Glutamatergic neuron (in vitro differentiated cells): ENCODE data around the gene SIDT1. TPM values are rescaled to one million over a fixed set of nuclear protein-coding genes. Genes with fewer than 3 reads are reported as not detected.

Experiments used
- DNase-seq: peaks from one replicate; pipeline ENCODE4 v3.0.0; 2022
- H3K27ac Mint-ChIP-seq: one replicate; pipeline ENCODE4 v1.8.0; 2020; ENCODE audit warnings: mild to moderate bottlenecking, mixed read lengths, inconsistent platforms; ENCODE audit not compliant: unreplicated experiment
- H3K27me3 Mint-ChIP-seq: one replicate; pipeline ENCODE4 v1.8.0; 2020; ENCODE audit warnings: mild to moderate bottlenecking, moderate library complexity, mixed read lengths, inconsistent platforms; ENCODE audit not compliant: unreplicated experiment
- H3K36me3 Mint-ChIP-seq: one replicate; pipeline ENCODE4 v1.8.0; 2020; ENCODE audit warnings: mild to moderate bottlenecking, mixed read lengths, inconsistent platforms; ENCODE audit not compliant: unreplicated experiment
- H3K4me1 Mint-ChIP-seq: one replicate; pipeline ENCODE4 v1.8.0; 2020; ENCODE audit warnings: mild to moderate bottlenecking, low read depth, mixed read lengths, inconsistent platforms; ENCODE audit not compliant: unreplicated experiment
- H3K4me3 Mint-ChIP-seq: one replicate; pipeline ENCODE4 v1.8.0; 2020; ENCODE audit warnings: mild to moderate bottlenecking, mixed read lengths, inconsistent platforms; ENCODE audit not compliant: unreplicated experiment
- H3K9me3 Mint-ChIP-seq: one replicate; pipeline ENCODE4 v1.8.0; 2020; ENCODE audit warnings: mild to moderate bottlenecking, moderate library complexity, mixed read lengths, inconsistent platforms; ENCODE audit not compliant: unreplicated experiment
- total RNA-seq: library from RNA; stranded (reverse); fragmentation: NEBNext Ultra II Directional; extraction: Animal tissue kit (Norgen Biotek cat#: 25700); gene quantifications from one replicate; pipeline ENCODE4 v1.2.1, GENCODE V29; 2021; ENCODE audit not compliant: unreplicated experiment
- TF ChIP-seq, protein P1 (sequence below): fragments of 200-600 bp; sonication (generic); IDR thresholded peaks from one replicate; pipeline ENCODE4 v1.5.0; 2021; ENCODE audit not compliant: partially characterized antibody, unreplicated experiment

Gene SIDT1
- total RNA-seq, 1 donor from 2014 or later = not detected

GRCh38 chr3:113508966-113509365 is 23.4 kb upstream of the SIDT1 start:
- Mint-ChIP-seq H3K4me3 (no peak overlapping the region), H3K9me3 (no peaks in the 10 kb centered on the region), H3K27ac (no peak overlapping the region), H3K36me3 (no peaks in the 10 kb centered on the region), H3K27me3 (peaks cover 4% of the 10 kb centered on the region), H3K4me1 (no peaks in the 10 kb centered on the region)
- TF ChIP-seq, protein P1, sequence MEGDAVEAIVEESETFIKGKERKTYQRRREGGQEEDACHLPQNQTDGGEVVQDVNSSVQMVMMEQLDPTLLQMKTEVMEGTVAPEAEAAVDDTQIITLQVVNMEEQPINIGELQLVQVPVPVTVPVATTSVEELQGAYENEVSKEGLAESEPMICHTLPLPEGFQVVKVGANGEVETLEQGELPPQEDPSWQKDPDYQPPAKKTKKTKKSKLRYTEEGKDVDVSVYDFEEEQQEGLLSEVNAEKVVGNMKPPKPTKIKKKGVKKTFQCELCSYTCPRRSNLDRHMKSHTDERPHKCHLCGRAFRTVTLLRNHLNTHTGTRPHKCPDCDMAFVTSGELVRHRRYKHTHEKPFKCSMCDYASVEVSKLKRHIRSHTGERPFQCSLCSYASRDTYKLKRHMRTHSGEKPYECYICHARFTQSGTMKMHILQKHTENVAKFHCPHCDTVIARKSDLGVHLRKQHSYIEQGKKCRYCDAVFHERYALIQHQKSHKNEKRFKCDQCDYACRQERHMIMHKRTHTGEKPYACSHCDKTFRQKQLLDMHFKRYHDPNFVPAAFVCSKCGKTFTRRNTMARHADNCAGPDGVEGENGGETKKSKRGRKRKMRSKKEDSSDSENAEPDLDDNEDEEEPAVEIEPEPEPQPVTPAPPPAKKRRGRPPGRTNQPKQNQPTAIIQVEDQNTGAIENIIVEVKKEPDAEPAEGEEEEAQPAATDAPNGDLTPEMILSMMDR = no peak
- no peak for DNase-seq

GRCh38 chr3:113514265-113514769 is 18.0 kb upstream of the SIDT1 start:
- Mint-ChIP-seq H3K27me3 (peaks cover 6% of the 10 kb centered on the region), H3K4me3 (no peak overlapping the region), H3K27ac (no peak overlapping the region), H3K4me1 (no peaks in the 10 kb centered on the region), H3K9me3 (no peaks in the 10 kb centered on the region), H3K36me3 (peaks cover 3% of the 10 kb centered on the region)
- DNase-seq = no peak
- TF ChIP-seq, protein P1 = no peak

DNA sequence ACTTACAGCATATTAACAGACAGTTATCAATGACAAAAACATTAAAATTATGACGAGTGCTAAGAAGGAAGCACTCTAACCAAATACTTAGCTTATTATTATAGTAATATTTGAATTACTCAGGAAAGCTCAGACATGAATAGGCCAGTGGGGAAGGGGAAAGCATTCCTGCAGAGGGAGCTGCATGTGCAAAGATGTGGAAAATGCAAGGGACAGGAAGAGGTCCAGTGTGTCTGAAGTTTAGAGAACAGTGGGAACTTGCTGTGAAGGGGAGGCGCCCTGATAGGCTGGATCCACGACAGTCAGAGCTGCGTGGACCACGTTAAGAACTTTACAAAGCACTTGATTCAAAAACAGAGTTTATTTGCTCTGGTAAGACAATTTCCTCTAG is 16.2 kb upstream of the SIDT1 start:
- Mint-ChIP-seq H3K9me3 (no peaks in the 10 kb centered on the region), H3K27ac (no peak overlapping the region), H3K27me3 (peaks cover 6% of the 10 kb centered on the region), H3K36me3 (peaks cover 3% of the 10 kb centered on the region), H3K4me1 (no peaks in the 10 kb centered on the region), H3K4me3 (no peak overlapping the region)
- TF ChIP-seq, protein P1 = no peak
- no peak for DNase-seq

- Mint-ChIP-seq H3K27ac (no peak overlapping the region), H3K9me3 (no peaks in the 10 kb centered on the region), H3K4me3 (no peak overlapping the region), H3K27me3 (peaks cover 3% of the 10 kb centered on the region), H3K36me3 (peaks cover under 1% of the 10 kb centered on the region), H3K4me1 (no peaks in the 10 kb centered on the region)
- no peak for DNase-seq
- TF ChIP-seq, protein P1 = no peak
Measured at GRCh38 chr3:113521981-113522380, 10.4 kb upstream of the SIDT1 start.

- no peak overlapping the region for H3K4me3 Mint-ChIP-seq
- peaks cover 3% of the 10 kb centered on the region for H3K27me3 Mint-ChIP-seq
- H3K36me3 Mint-ChIP-seq = no peaks in the 10 kb centered on the region
- DNase-seq = no peak
- TF ChIP-seq, protein P1 = no peak
- no peak overlapping the region for H3K27ac Mint-ChIP-seq
- no peaks in the 10 kb centered on the region for H3K4me1 Mint-ChIP-seq
- H3K9me3 Mint-ChIP-seq = no peaks in the 10 kb centered on the region
Measured at GRCh38 chr3:113523241-113523640, 9.1 kb upstream of the SIDT1 start.
